IMR-90 (cell line): ENCODE data around the gene CACNG5. TPM values are rescaled to one million over a fixed set of nuclear protein-coding genes. Genes with fewer than 3 reads are reported as not detected.

ENCODE experiments used
- ATAC-seq: fragments of 200-7000 bp; cut with Tn5 transposase; 2 replicates; pipeline ENCODE4 v1.9.1; 2020; ENCODE audit warnings: low read depth, mild to moderate bottlenecking, moderate library complexity
- BruUV-seq: library from RNA; stranded (reverse); fragments of 400-500 nt; replicated peaks from 2 replicates; lab custom pipeline; 2021; lab: Mats Ljungman, UMichigan
- CTCF ChIA-PET: fragments of 300-600 bp; formaldehyde crosslinking; extraction: SDS; loops from one replicate; lab custom pipeline; 2021; ENCODE audit warnings: antibody characterized with exemption; lab: Yijun Ruan, JAX
- POLR2A ChIA-PET: fragments of 300-600 bp; sonication (Branson Sonifier 250); formaldehyde crosslinking; loops from one replicate; lab custom pipeline; 2022; ENCODE audit warnings: antibody characterized with exemption; ENCODE audit not compliant: unreplicated experiment; lab: Charles Lee
- DNase-seq: peaks from one replicate; pipeline ENCODE4 v3.0.0; 2013
- H2AFZ ChIP-seq: replicated peaks from 2 replicates; pipeline ENCODE3; 2013; ENCODE audit warnings: low read length, mild to moderate bottlenecking; ENCODE audit not compliant: poor library complexity
- H2AK5ac ChIP-seq: 2 replicates; pipeline ENCODE4 v1.6.1; 2013; ENCODE audit warnings: low read depth, low read length, inconsistent platforms
- H2AK9ac ChIP-seq: replicated peaks from 2 replicates; pipeline ENCODE3; 2013; ENCODE audit warnings: mild to moderate bottlenecking, low read depth, low read length, moderate library complexity; ENCODE audit not compliant: poor library complexity
- H2BK120ac ChIP-seq: 2 replicates; pipeline ENCODE4 v1.6.1; 2013; ENCODE audit warnings: low read depth, low read length, inconsistent platforms
- H2BK15ac ChIP-seq: 3 replicates; pipeline ENCODE4 v1.6.1; 2013; ENCODE audit warnings: low read depth, low read length, inconsistent platforms
- H2BK20ac ChIP-seq: 2 replicates; pipeline ENCODE4 v1.6.1; 2013; ENCODE audit warnings: low read depth, mild to moderate bottlenecking, inconsistent platforms, low read length, moderate library complexity
- H2BK5ac ChIP-seq: 2 replicates; pipeline ENCODE4 v1.6.1; 2013; ENCODE audit warnings: mild to moderate bottlenecking, low read depth, low read length, inconsistent platforms; ENCODE audit not compliant: poor library complexity, severe bottlenecking
- H3K14ac ChIP-seq: replicated peaks from 2 replicates; pipeline ENCODE4 v1.6.1; 2013; ENCODE audit warnings: low read depth, low read length, inconsistent platforms
- H3K18ac ChIP-seq: 2 replicates; pipeline ENCODE4 v1.6.1; 2013; ENCODE audit warnings: low read depth, low read length, control low read depth
- H3K23ac ChIP-seq: 2 replicates; pipeline ENCODE4 v1.6.1; 2013; ENCODE audit warnings: low read depth, low read length, inconsistent platforms
- H3K27ac ChIP-seq: 2 replicates; pipeline ENCODE4 v1.5.1; 2013; ENCODE audit warnings: mild to moderate bottlenecking, control low read depth, low read length; ENCODE audit not compliant: insufficient read depth
- H3K27me3 ChIP-seq: 2 replicates; pipeline ENCODE4 v1.6.1; 2013; ENCODE audit warnings: low read length; ENCODE audit not compliant: control insufficient read depth, insufficient read depth
- H3K36me3 ChIP-seq: 2 replicates; pipeline ENCODE4 v1.6.1; 2013; ENCODE audit warnings: low read length, mixed read lengths; ENCODE audit not compliant: control insufficient read depth, insufficient read depth
- H3K4ac ChIP-seq: 2 replicates; pipeline ENCODE4 v1.6.1; 2013; ENCODE audit warnings: low read depth, low read length, inconsistent platforms
- H3K4me1 ChIP-seq: 2 replicates; pipeline ENCODE4 v1.6.1; 2013; ENCODE audit warnings: low read length, mixed read lengths; ENCODE audit not compliant: control insufficient read depth, insufficient read depth
- H3K4me2 ChIP-seq: 2 replicates; pipeline ENCODE4 v1.6.1; 2013; ENCODE audit warnings: low read depth, mild to moderate bottlenecking, control low read depth, low read length, moderate library complexity
- H3K4me3 ChIP-seq: 2 replicates; pipeline ENCODE4 v1.5.1; 2013; ENCODE audit warnings: low read depth, mild to moderate bottlenecking, control low read depth, low read length, moderate library complexity; ENCODE audit not compliant: insufficient read depth
- H3K56ac ChIP-seq: 2 replicates; pipeline ENCODE4 v1.6.1; 2013; ENCODE audit warnings: low read length, inconsistent platforms; ENCODE audit not compliant: insufficient read depth; ENCODE audit errors: extremely low read depth
- H3K79me1 ChIP-seq, 2 experiments: 2 replicates each; pipeline ENCODE4 v1.6.1; 2013; ENCODE audit warnings: low read length in 2 of 2, inconsistent platforms in 1 of 2, low read depth in 1 of 2
- H3K9ac ChIP-seq: 2 replicates; pipeline ENCODE4 v1.6.1; 2013; ENCODE audit warnings: low read depth, low read length, control low read depth
- H3K9me1 ChIP-seq: 2 replicates; pipeline ENCODE4 v1.6.1; 2013; ENCODE audit warnings: low read length, inconsistent platforms; ENCODE audit not compliant: insufficient read depth
- H3K9me3 ChIP-seq: 2 replicates; pipeline ENCODE4 v1.6.1; 2013; ENCODE audit warnings: low read length; ENCODE audit not compliant: control insufficient read depth, insufficient read depth
- H4K20me1 ChIP-seq: 2 replicates; pipeline ENCODE4 v1.6.1; 2013; ENCODE audit warnings: low read length, inconsistent platforms; ENCODE audit not compliant: insufficient read depth
- H4K5ac ChIP-seq: 2 replicates; pipeline ENCODE4 v1.6.1; 2013; ENCODE audit warnings: mild to moderate bottlenecking, low read depth, low read length, control low read depth
- H4K8ac ChIP-seq, 2 experiments: 2 replicates each; pipeline ENCODE4 v1.6.1; 2013; ENCODE audit warnings: low read depth in 2 of 2, low read length in 2 of 2, control low read depth in 1 of 2, inconsistent platforms in 1 of 2
- H4K91ac ChIP-seq: 2 replicates; pipeline ENCODE4 v1.6.1; 2013; ENCODE audit warnings: low read depth, low read length, inconsistent platforms; ENCODE audit not compliant: insufficient read depth
- BHLHE40 ChIP-seq: fragments of 150-350 bp; IDR thresholded peaks from 2 replicates; pipeline ENCODE4 v1.6.1; 2016; ENCODE audit warnings: mild to moderate bottlenecking, low read depth, low read length
- CEBPB ChIP-seq: IDR thresholded peaks from 2 replicates; pipeline ENCODE4 v1.6.1; 2012; ENCODE audit warnings: low read depth, low read length, improper control_type of control experiment
- FOS ChIP-seq: fragments of 150-350 bp; IDR thresholded peaks from 2 replicates; pipeline ENCODE4 v1.6.1; 2016; ENCODE audit warnings: low read depth, low read length
- MAFK ChIP-seq: IDR thresholded peaks from 2 replicates; pipeline ENCODE4 v1.6.1; 2012; ENCODE audit warnings: low read depth, low read length, improper control_type of control experiment
- MAZ ChIP-seq: IDR thresholded peaks from 2 replicates; pipeline ENCODE4 v1.6.1; 2012; ENCODE audit warnings: low read depth, mild to moderate bottlenecking, low read length, improper control_type of control experiment, moderate library complexity, borderline replicate concordance
- MXI1 ChIP-seq: IDR thresholded peaks from 2 replicates; pipeline ENCODE4 v1.6.1; 2012; ENCODE audit warnings: low read depth, mild to moderate bottlenecking, low read length, moderate library complexity, borderline replicate concordance
- NFE2L2 ChIP-seq: fragments of 150-350 bp; IDR thresholded peaks from 2 replicates; pipeline ENCODE4 v1.6.1; 2016; ENCODE audit warnings: low read depth, mild to moderate bottlenecking, low read length
- POLR2A ChIP-seq: IDR thresholded peaks from 2 replicates; pipeline ENCODE4 v1.6.1; 2012; ENCODE audit warnings: mild to moderate bottlenecking, low read depth, low read length
- RAD21 ChIP-seq: IDR thresholded peaks from 2 replicates; pipeline ENCODE4 v1.6.1; 2012; ENCODE audit warnings: low read length, improper control_type of control experiment
- RCOR1 ChIP-seq: IDR thresholded peaks from 2 replicates; pipeline ENCODE4 v1.6.1; 2012; ENCODE audit warnings: mild to moderate bottlenecking, low read length, improper control_type of control experiment; ENCODE audit not compliant: insufficient replicate concordance
- RFX5 ChIP-seq: IDR thresholded peaks from 2 replicates; pipeline ENCODE4 v1.8.0; 2012; ENCODE audit warnings: low read depth, mild to moderate bottlenecking, low read length, moderate library complexity
- SMC3 ChIP-seq: fragments of 150-350 bp; IDR thresholded peaks from 2 replicates; pipeline ENCODE4 v1.6.1; 2016; ENCODE audit warnings: low read depth, mild to moderate bottlenecking, antibody characterized with exemption, low read length, moderate library complexity
- WGBS, 2 experiments: methylation state at CpG; one replicate each; pipeline versions ENCODE4 v1.1.5 to v1.1.7; 2013; ENCODE audit warnings: missing lambda C conversion rate in 2 of 2; ENCODE audit not compliant: insufficient read length in 1 of 2; ENCODE audit errors: extremely low coverage in 2 of 2; 5-methylcytosine and 5-hydroxymethylcytosine counted together
- dilution Hi-C: fragments of 300-500 bp; cut with HindIII; formaldehyde crosslinking; loops from one replicate; pipeline ENCODE4 v1.14.3; 2018; ENCODE audit warnings: low sequenced_read_pairs; ENCODE audit not compliant: unreplicated experiment
- in situ Hi-C: fragments of 300-500 bp; cut with MboI; formaldehyde crosslinking; loops from 3 replicates; pipeline ENCODE4 v1.14.3; 2019; ENCODE audit warnings: low sequenced_read_pairs, inconsistent platforms, mixed read lengths
- intact Hi-C: fragments of 100-400 bp; cut with micrococcal nuclease; formaldehyde crosslinking; loops from 2 replicates; pipeline ENCODE4 v1.10.0; 2022
- polyA plus RNA-seq, 3 experiments: library from polyadenylated mRNA; depleted of rRNA; stranded (reverse); fragments of >200 nt; gene quantifications; 2 replicates each; pipeline ENCODE4 v1.2.3, GENCODE V29; 2012; ENCODE audit warnings: low replicate concordance in 1 of 3
- total RNA-seq: library from RNA; depleted of rRNA; stranded (reverse); fragments of >200 nt; gene quantifications from 2 replicates; pipeline ENCODE4 v1.2.3, GENCODE V29; 2012
- TF ChIP-seq, protein P1 (sequence below): conservative IDR thresholded peaks from 2 replicates; pipeline ENCODE4 v1.5.1; 2012; ENCODE audit warnings: mild to moderate bottlenecking, low read depth, low read length, improper control_type of control experiment
- TF ChIP-seq, protein P2 (sequence below): fragments of 150-350 bp; IDR thresholded peaks from 2 replicates; pipeline ENCODE4 v1.6.1; 2017; ENCODE audit warnings: mild to moderate bottlenecking, antibody characterized with exemption, low read length, low read depth
- TF ChIP-seq, protein P3 (sequence below): fragments of 150-350 bp; IDR thresholded peaks from 2 replicates; pipeline ENCODE4 v1.6.1; 2016; ENCODE audit warnings: low read depth, mild to moderate bottlenecking, low read length, moderate library complexity, borderline replicate concordance

The CACNG5 gene
- total and polyA plus RNA-seq, 2 of the 4 experiments (the other 2 are of a cell fraction), result not detected

DNA sequence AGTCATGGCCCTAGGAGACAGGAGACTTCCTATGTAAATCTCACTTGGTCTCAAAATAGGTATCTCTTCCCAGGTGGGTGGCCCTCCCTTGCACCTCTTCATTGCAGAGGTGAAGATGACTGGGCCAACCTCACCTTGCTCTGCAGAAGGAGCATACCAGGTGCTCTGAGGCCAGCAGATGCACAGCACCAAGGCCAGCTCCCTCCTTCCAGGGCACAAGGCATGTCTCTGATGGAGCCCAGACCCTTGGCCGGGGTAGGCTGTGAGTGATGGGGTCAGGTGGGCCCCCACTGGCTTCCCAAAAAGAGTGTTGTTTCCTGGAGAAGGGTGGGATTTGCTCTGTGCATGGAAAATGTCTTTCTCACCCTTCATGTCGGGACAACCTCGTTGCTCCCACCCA, 12.8 kb downstream of the CACNG5 start:
- Histone ChIP-seq H3K9me3 (no peaks in the 10 kb centered on the region), H2BK20ac (no peak overlapping the region), H4K91ac (no peak overlapping the region), H4K20me1 (no peaks in the 10 kb centered on the region; the same call in 1 of the 2 replicates), H3K4me1 (no peaks in the 10 kb centered on the region), H2AK5ac (no peak overlapping the region), H2BK120ac (no peak overlapping the region), H3K18ac (no peak overlapping the region), H2AK9ac (no peak overlapping the region), H3K4me3 (no peak overlapping the region), H3K14ac (no peak overlapping the region), H3K4me2 (no peak overlapping the region), H4K5ac (no peak overlapping the region), H3K27ac (no peak overlapping the region), H3K9ac (no peak overlapping the region), H2BK5ac (no peak overlapping the region), H3K9me1 (no peaks in the 10 kb centered on the region), H3K79me1 (no peaks in the 10 kb centered on the region), H3K27me3 (peaks cover 8% of the 10 kb centered on the region), H2AFZ (no peak overlapping the region), H4K8ac (no peak overlapping the region), H2BK15ac (no peak overlapping the region), H3K23ac (no peak overlapping the region), H3K56ac (no peak overlapping the region), H3K36me3 (no peaks in the 10 kb centered on the region), H3K4ac (no peak overlapping the region)
- BruUV-seq, result no TSS peak
- in situ Hi-C loops, result no loop called here
- ATAC-seq (no peak), DNase-seq (no peak)
- TF ChIP-seq, protein P1, sequence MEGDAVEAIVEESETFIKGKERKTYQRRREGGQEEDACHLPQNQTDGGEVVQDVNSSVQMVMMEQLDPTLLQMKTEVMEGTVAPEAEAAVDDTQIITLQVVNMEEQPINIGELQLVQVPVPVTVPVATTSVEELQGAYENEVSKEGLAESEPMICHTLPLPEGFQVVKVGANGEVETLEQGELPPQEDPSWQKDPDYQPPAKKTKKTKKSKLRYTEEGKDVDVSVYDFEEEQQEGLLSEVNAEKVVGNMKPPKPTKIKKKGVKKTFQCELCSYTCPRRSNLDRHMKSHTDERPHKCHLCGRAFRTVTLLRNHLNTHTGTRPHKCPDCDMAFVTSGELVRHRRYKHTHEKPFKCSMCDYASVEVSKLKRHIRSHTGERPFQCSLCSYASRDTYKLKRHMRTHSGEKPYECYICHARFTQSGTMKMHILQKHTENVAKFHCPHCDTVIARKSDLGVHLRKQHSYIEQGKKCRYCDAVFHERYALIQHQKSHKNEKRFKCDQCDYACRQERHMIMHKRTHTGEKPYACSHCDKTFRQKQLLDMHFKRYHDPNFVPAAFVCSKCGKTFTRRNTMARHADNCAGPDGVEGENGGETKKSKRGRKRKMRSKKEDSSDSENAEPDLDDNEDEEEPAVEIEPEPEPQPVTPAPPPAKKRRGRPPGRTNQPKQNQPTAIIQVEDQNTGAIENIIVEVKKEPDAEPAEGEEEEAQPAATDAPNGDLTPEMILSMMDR, result no peak
- TF ChIP-seq MAFK (no peak), RCOR1 (no peak), NFE2L2 (no peak), CEBPB (no peak), POLR2A (no peak), FOS (no peak), BHLHE40 (no peak), MXI1 (no peak), RFX5 (no peak), RAD21 (no peak), MAZ (no peak), SMC3 (no peak)
- TF ChIP-seq, protein P2, sequence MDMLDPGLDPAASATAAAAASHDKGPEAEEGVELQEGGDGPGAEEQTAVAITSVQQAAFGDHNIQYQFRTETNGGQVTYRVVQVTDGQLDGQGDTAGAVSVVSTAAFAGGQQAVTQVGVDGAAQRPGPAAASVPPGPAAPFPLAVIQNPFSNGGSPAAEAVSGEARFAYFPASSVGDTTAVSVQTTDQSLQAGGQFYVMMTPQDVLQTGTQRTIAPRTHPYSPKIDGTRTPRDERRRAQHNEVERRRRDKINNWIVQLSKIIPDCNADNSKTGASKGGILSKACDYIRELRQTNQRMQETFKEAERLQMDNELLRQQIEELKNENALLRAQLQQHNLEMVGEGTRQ, result no peak
- TF ChIP-seq, protein P3, sequence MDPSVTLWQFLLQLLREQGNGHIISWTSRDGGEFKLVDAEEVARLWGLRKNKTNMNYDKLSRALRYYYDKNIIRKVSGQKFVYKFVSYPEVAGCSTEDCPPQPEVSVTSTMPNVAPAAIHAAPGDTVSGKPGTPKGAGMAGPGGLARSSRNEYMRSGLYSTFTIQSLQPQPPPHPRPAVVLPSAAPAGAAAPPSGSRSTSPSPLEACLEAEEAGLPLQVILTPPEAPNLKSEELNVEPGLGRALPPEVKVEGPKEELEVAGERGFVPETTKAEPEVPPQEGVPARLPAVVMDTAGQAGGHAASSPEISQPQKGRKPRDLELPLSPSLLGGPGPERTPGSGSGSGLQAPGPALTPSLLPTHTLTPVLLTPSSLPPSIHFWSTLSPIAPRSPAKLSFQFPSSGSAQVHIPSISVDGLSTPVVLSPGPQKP, result no peak
- POLR2A ChIA-PET, result no interaction called here
- dilution Hi-C loops, result no loop called here
- WGBS, 2 experiments, result 40% methylated on average over 1 of the region's 3 CpGs; no CpG with 5 or more reads in 1 of the 2 experiments
- intact Hi-C loops, result loop anchor here (10.0 kb wide), 1 partner anchor 1093 kb away; no protein-coding TSS in a partner anchor
- CTCF ChIA-PET, result no interaction called here
